Activated naive CD8-positive, alpha-beta T cell treated with anti-CD3 and anti-CD28 coated beads, Interleukin-2, amount 50 U/mL, for 24 hours (primary cell): ENCODE results near the gene NCR3LG1.

Source experiments
- ATAC-seq: fragments of 150-1000 bp; cut with Tn5 transposase; one replicate; pipeline ENCODE4 v1.10.0; 2021
- DNase-seq: peaks from one replicate; pipeline ENCODE4 v3.0.0; 2021
- H3K27ac Mint-ChIP-seq: one replicate; pipeline ENCODE4 v1.8.0; 2021; ENCODE audit warnings: mild to moderate bottlenecking, mixed read lengths
- H3K27me3 Mint-ChIP-seq: one replicate; pipeline ENCODE4 v1.8.0; 2021; ENCODE audit warnings: mixed read lengths
- H3K36me3 Mint-ChIP-seq: one replicate; pipeline ENCODE4 v1.8.0; 2021; ENCODE audit warnings: low read depth, mixed read lengths
- H3K4me1 Mint-ChIP-seq: one replicate; pipeline ENCODE4 v1.8.0; 2021; ENCODE audit warnings: mixed read lengths
- H3K4me3 Mint-ChIP-seq: one replicate; pipeline ENCODE4 v1.8.0; 2021; ENCODE audit warnings: mild to moderate bottlenecking, moderate library complexity, mixed read lengths
- H3K9me3 Mint-ChIP-seq: one replicate; pipeline ENCODE4 v1.8.0; 2021; ENCODE audit warnings: mixed read lengths

Gene NCR3LG1, protein sequence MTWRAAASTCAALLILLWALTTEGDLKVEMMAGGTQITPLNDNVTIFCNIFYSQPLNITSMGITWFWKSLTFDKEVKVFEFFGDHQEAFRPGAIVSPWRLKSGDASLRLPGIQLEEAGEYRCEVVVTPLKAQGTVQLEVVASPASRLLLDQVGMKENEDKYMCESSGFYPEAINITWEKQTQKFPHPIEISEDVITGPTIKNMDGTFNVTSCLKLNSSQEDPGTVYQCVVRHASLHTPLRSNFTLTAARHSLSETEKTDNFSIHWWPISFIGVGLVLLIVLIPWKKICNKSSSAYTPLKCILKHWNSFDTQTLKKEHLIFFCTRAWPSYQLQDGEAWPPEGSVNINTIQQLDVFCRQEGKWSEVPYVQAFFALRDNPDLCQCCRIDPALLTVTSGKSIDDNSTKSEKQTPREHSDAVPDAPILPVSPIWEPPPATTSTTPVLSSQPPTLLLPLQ

DNA sequence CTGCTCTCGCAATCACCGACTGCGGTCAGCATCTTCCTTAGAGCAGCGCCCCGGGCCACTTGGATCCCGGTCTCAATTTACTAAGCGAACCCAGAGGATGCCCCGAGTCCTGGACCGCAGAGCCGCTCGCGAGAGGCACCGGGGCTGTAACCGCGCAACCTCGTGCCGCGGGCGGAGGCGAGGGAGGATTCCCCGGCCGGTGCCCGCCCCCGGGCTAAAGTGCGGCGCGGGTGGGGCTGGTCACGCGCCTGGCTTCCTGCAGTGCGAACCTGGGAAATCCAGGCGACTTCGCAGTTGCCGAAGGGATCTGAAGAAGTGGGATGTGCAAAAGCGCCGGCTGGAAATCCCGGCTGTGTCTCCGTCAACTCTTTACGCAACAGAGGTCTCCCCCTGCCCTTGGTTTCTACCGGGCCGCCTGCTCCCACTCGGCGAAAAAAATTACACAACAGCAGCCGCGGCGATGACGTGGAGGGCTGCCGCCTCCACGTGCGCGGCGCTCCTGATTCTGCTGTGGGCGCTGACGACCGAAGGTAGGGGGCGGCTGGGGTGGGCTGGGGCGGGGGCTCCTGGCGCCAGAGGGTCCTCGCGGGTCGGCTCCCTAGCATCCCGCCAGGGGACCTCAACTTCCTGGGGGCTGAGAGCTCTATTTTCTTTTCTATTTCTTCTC, at the start of gene NCR3LG1:
Gene NCR3LG1 (plus strand): TSS at position 291 of the 667 bp plus-strand sequence. CDS start 170 bp downstream, at position 461.
- Mint-ChIP-seq H3K27me3 (no peaks in the 10 kb centered on the region), H3K9me3 (no peaks in the 10 kb centered on the region), H3K36me3 (peaks cover 9% of the 10 kb centered on the region), H3K4me3 (peak within 1 kb of the TSS; percentile 92), H3K4me1 (peaks cover 39% of the 10 kb centered on the region), H3K27ac (peak within 1 kb of the TSS; percentile 94)
- DNase-seq (peak; percentile 63), ATAC-seq (peak; percentile 38)

DNA sequence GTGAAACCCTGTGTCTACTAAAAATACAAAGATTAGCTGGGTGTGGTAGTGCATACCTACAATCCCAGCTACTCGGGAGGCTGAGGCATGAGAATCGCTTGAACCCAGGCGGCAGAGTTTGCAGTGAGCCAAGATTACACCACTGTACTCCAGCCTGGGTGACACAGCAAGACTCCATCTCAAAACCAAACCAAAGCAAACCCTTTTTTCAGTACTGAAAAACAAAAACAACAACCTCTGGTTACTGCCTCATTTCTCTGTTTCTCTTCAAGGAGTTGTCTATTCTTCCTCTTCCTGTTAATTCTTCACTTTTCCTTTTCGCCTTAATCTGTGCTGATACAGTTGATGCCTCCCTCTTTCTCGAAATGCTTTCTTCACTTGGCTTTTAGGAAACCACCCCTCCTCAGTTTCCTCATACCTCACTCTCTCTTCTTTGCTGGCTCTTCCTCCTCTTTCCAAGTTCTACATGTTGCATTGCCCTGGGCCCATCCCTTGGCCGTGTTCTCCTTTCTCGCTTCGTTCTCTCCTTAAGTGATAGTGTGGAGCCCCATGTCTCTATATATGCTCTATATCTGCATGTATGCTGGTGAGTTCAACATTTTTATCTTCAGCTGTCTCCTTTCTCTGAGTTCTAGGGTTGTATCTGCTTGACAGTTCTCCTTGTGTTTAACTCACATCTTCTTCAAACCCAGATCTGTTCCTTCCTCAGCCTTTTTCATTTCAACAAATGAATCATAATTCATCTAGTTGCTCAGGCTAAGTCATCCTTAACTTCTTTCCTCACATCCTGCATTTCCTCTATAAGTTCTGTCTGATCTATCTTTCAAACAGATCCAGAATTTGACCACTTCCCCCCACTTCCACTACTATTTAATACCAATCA, 38.0 kb upstream of the NCR3LG1 start:
- H3K27ac Mint-ChIP-seq, result no peak overlapping the region
- no peak for ATAC-seq
- no peak for DNase-seq
- H3K27me3 Mint-ChIP-seq, result no peaks in the 10 kb centered on the region
- peaks cover 27% of the 10 kb centered on the region for H3K36me3 Mint-ChIP-seq
- H3K4me1 Mint-ChIP-seq, result no peaks in the 10 kb centered on the region
- H3K4me3 Mint-ChIP-seq, result no peak overlapping the region
- H3K9me3 Mint-ChIP-seq, result no peaks in the 10 kb centered on the region

DNA sequence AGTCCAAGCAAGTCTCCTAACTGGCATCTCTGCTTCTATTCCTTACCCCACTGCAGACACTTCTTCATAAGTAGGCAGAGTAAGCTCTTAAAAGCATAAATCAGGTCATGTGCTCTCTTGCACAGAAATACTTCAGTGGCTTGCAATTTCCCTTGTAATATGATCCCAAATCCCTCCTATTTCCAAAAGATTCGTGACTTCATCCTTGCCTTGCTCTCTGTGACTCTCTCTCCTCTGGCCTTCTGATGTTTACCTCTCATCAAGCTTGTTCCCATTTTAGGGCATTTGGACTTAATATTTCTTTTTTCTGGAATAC, 37.4 kb upstream of the NCR3LG1 start:
- Mint-ChIP-seq H3K4me1 (no peaks in the 10 kb centered on the region), H3K36me3 (peaks cover 30% of the 10 kb centered on the region), H3K27ac (no peak overlapping the region), H3K4me3 (no peak overlapping the region), H3K27me3 (no peaks in the 10 kb centered on the region), H3K9me3 (no peaks in the 10 kb centered on the region)
- DNase-seq, result no peak
- ATAC-seq, result no peak

DNA sequence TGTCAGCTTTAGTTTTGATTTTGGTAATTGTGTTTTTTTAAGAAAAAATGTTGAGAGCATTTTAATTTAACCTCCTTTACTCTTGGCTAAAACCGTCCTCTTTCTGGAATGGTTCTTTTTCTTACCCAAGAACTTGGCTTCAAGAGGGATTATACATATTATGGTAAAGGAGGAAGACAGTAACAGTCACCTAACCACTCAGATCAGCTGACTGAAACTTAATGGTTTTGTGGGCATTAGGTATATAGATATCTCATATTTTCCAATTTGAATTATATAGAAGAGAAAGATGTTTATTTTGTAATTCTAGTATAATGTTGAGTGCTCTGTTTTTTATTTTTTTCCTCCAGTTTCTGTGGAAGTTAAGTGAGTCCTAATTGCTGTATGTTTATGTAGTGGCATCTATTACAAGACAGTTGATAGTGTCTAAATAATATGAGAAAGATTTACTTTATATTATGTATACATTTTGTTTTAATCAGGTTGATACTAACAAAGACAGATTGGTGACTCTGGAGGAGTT, 36.6 kb upstream of the NCR3LG1 start:
- no peaks in the 10 kb centered on the region for H3K27me3 Mint-ChIP-seq
- no peak for DNase-seq
- H3K4me1 Mint-ChIP-seq, result no peaks in the 10 kb centered on the region
- no peaks in the 10 kb centered on the region for H3K9me3 Mint-ChIP-seq
- peak; percentile 69 for ATAC-seq
- H3K27ac Mint-ChIP-seq, result no peak overlapping the region
- H3K4me3 Mint-ChIP-seq, result no peak overlapping the region
- peaks cover 33% of the 10 kb centered on the region for H3K36me3 Mint-ChIP-seq

GRCh38 chr11:17328871-17329494, 22.6 kb upstream of the NCR3LG1 start:
- Mint-ChIP-seq H3K27ac (no peak overlapping the region), H3K4me1 (peaks cover 7% of the 10 kb centered on the region), H3K9me3 (no peaks in the 10 kb centered on the region), H3K36me3 (peaks cover 33% of the 10 kb centered on the region), H3K27me3 (no peaks in the 10 kb centered on the region), H3K4me3 (no peak overlapping the region)
- DNase-seq (no peak), ATAC-seq (no peak)

- Mint-ChIP-seq H3K9me3 (no peaks in the 10 kb centered on the region), H3K36me3 (peaks cover 24% of the 10 kb centered on the region), H3K4me3 (no peak overlapping the region), H3K27me3 (no peaks in the 10 kb centered on the region), H3K4me1 (peaks cover 11% of the 10 kb centered on the region), H3K27ac (no peak overlapping the region)
- ATAC-seq, result no peak
- DNase-seq, result no peak
These were observed 19.9 kb upstream of the NCR3LG1 start for GRCh38 chr11:17331669-17332068.

DNA sequence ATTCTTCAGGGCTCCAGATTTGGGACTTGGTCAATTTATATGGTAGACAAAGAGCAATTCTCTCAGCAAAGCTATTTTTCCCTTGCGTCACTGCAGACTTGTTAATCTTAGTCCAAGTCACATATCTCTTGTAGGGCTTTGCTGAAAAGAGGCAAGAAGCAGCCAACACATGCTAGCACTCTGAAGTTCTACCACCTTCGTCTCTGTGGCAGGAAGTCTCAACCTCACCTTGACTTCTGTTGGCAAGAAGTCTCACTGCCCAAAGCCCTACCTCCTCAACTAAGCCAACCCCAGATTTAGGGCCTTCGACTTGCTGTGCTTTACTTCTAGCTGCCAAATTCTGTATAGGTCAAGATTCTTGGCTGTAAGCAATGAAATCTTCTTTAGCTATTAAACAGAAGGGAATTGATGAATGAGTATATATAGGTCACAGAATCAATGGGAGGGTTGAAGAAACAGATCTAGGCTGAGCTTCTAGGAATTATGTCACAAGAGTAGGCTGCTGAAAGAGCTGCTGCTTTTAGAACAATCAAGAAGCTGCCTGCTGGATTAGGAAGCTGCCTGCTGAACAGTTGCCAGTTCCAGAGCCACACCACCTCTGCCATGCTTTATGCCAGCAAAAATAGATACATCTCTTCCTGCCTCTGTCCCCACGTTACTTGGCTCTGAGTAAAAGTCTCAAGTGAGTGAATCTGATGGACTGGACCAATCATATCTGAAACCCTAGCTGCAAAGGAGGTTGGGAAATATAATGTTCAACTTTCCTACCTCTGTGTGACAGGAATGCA, 17.6 kb upstream of the NCR3LG1 start:
- Mint-ChIP-seq H3K4me3 (no peak overlapping the region), H3K9me3 (no peaks in the 10 kb centered on the region), H3K27ac (no peak overlapping the region), H3K4me1 (peaks cover 9% of the 10 kb centered on the region), H3K27me3 (no peaks in the 10 kb centered on the region), H3K36me3 (peaks cover 21% of the 10 kb centered on the region)
- ATAC-seq, result no peak
- no peak for DNase-seq

GRCh38 chr11:17343257-17343656, 8.3 kb upstream of the NCR3LG1 start:
- ATAC-seq, result no peak
- H3K36me3 Mint-ChIP-seq, result no peaks in the 10 kb centered on the region
- no peaks in the 10 kb centered on the region for H3K27me3 Mint-ChIP-seq
- DNase-seq, result no peak
- no peak overlapping the region for H3K4me3 Mint-ChIP-seq
- peaks cover 22% of the 10 kb centered on the region for H3K4me1 Mint-ChIP-seq
- H3K27ac Mint-ChIP-seq, result no peak overlapping the region
- no peaks in the 10 kb centered on the region for H3K9me3 Mint-ChIP-seq

GRCh38 chr11:17343907-17344306, 7.7 kb upstream of the NCR3LG1 start:
- DNase-seq, result peak; percentile 62
- peak; percentile 100 for ATAC-seq
- Mint-ChIP-seq H3K27ac (peak overlapping the region; percentile 64), H3K4me3 (peak overlapping the region; percentile 28), H3K4me1 (peaks cover 22% of the 10 kb centered on the region), H3K36me3 (no peaks in the 10 kb centered on the region), H3K9me3 (no peaks in the 10 kb centered on the region), H3K27me3 (no peaks in the 10 kb centered on the region)

GRCh38 chr11:17347676-17348075, 3.9 kb upstream of the NCR3LG1 start:
- ATAC-seq, result no peak
- no peaks in the 10 kb centered on the region for H3K9me3 Mint-ChIP-seq
- H3K36me3 Mint-ChIP-seq, result no peaks in the 10 kb centered on the region
- no peak overlapping the region for H3K27ac Mint-ChIP-seq
- H3K27me3 Mint-ChIP-seq, result no peaks in the 10 kb centered on the region
- DNase-seq, result no peak
- H3K4me3 Mint-ChIP-seq, result no peak overlapping the region
- H3K4me1 Mint-ChIP-seq, result peaks cover 40% of the 10 kb centered on the region

GRCh38 chr11:17350455-17351171, 987 bp upstream of the NCR3LG1 start:
- Mint-ChIP-seq H3K36me3 (peaks cover 5% of the 10 kb centered on the region), H3K4me3 (peak overlapping the region; percentile 92), H3K9me3 (no peaks in the 10 kb centered on the region), H3K27me3 (no peaks in the 10 kb centered on the region), H3K4me1 (peaks cover 39% of the 10 kb centered on the region), H3K27ac (peak overlapping the region; percentile 94)
- DNase-seq, result no peak
- ATAC-seq, result peak; percentile 53

GRCh38 chr11:17351172-17351509, 459 bp upstream of the NCR3LG1 start:
- H3K9me3 Mint-ChIP-seq, result no peaks in the 10 kb centered on the region
- peak overlapping the region; percentile 92 for H3K4me3 Mint-ChIP-seq
- H3K27me3 Mint-ChIP-seq, result no peaks in the 10 kb centered on the region
- no peak for DNase-seq
- peak overlapping the region; percentile 94 for H3K27ac Mint-ChIP-seq
- peaks cover 5% of the 10 kb centered on the region for H3K36me3 Mint-ChIP-seq
- ATAC-seq, result no peak
- peaks cover 39% of the 10 kb centered on the region for H3K4me1 Mint-ChIP-seq
